Medulla oblongata (tissue), 1 donor: ENCODE results near the gene EPC2.

Source experiments
- DNase-seq: peaks from one replicate; pipeline ENCODE4 v3.0.0-alpha.2; 2015; ENCODE audit errors: extremely low spot score

EPC2 gene

GRCh38 chr2:148643998-148644882 lies at the start of gene EPC2:
TSS of gene EPC2 (plus strand) at chr2:148644751. CDS start at chr2:148645018, 267 bp downstream.
- DNase-seq = peak; percentile 91

- no peak for DNase-seq
Observed at GRCh38 chr2:148596018-148596417, 48.5 kb upstream of the EPC2 start.

GRCh38 chr2:148599109-148599991 lies 45.2 kb upstream of the EPC2 start:
- DNase-seq = no peak

- DNase-seq = no peak
Observed at GRCh38 chr2:148602885-148603561, 41.5 kb upstream of the EPC2 start.

- no peak for DNase-seq
Observed at GRCh38 chr2:148603562-148603920, 41.0 kb upstream of the EPC2 start.

GRCh38 chr2:148604927-148605326 lies 39.6 kb upstream of the EPC2 start:
- DNase-seq = no peak

- DNase-seq = no peak
Observed at GRCh38 chr2:148607566-148607965, 37.0 kb upstream of the EPC2 start.

GRCh38 chr2:148613231-148614013 lies 31.1 kb upstream of the EPC2 start:
- DNase-seq = no peak

- DNase-seq = no peak
Observed at GRCh38 chr2:148614014-148614321, 30.6 kb upstream of the EPC2 start.

GRCh38 chr2:148614322-148615049 lies 30.1 kb upstream of the EPC2 start:
- peak; percentile 75 for DNase-seq

- DNase-seq = peak; percentile 69
Observed at GRCh38 chr2:148615381-148615841, 29.1 kb upstream of the EPC2 start.

- no peak for DNase-seq
Observed at GRCh38 chr2:148616662-148617061, 27.9 kb upstream of the EPC2 start.

GRCh38 chr2:148617219-148617618 lies 27.3 kb upstream of the EPC2 start:
- no peak for DNase-seq

- no peak for DNase-seq
Observed at GRCh38 chr2:148619560-148620195, 24.9 kb upstream of the EPC2 start.

GRCh38 chr2:148622366-148622765 lies 22.2 kb upstream of the EPC2 start:
- no peak for DNase-seq

- DNase-seq = no peak
Observed at GRCh38 chr2:148623086-148623485, 21.5 kb upstream of the EPC2 start.

GRCh38 chr2:148627224-148627623 lies 17.3 kb upstream of the EPC2 start:
- DNase-seq = no peak

GRCh38 chr2:148634749-148635148 lies 9.8 kb upstream of the EPC2 start:
- DNase-seq = no peak

GRCh38 chr2:148638543-148638942 lies 6.0 kb upstream of the EPC2 start:
- DNase-seq = no peak

- DNase-seq = peak; percentile 27
Observed at GRCh38 chr2:148640767-148641166, 3.8 kb upstream of the EPC2 start.
